A673 (cell line): Measurements from ENCODE around the gene MBTPS1. TPM values are rescaled to one million over a fixed set of nuclear protein-coding genes. Genes with fewer than 3 reads are reported as not detected.

Experiments
- BruUV-seq: library from RNA; stranded (reverse); fragments of 400-500 nt; replicated peaks from 2 replicates; lab custom pipeline; 2021; lab: Mats Ljungman, UMichigan
- CTCF ChIA-PET: fragments of 300-600 bp; sonication (Branson Sonifier 250); formaldehyde crosslinking; loops from one replicate; lab custom pipeline; 2022; ENCODE audit warnings: antibody characterized with exemption; lab: Charles Lee
- POLR2A ChIA-PET: fragments of 300-600 bp; sonication (Branson Sonifier 250); formaldehyde crosslinking; loops from one replicate; lab custom pipeline; 2022; ENCODE audit warnings: antibody characterized with exemption; ENCODE audit not compliant: low non-redundant PET; lab: Charles Lee
- DNase-seq: peaks from one replicate; pipeline ENCODE4 v3.0.0-alpha.2; 2015; ENCODE audit warnings: low spot score
- H3K27ac ChIP-seq: fragments of 200-600 bp; sonication (generic); 2 replicates; pipeline ENCODE4 v1.5.1; 2016; ENCODE audit warnings: mixed run types, low read depth, mild to moderate bottlenecking, mixed read lengths, antibody characterized with exemption, low read length; ENCODE audit not compliant: poor library complexity, severe bottlenecking
- H3K27me3 ChIP-seq: fragments of 200-600 bp; sonication (generic); replicated peaks from 2 replicates; pipeline ENCODE4 v1.6.1; 2017; ENCODE audit warnings: mixed run types, low read depth, mild to moderate bottlenecking, mixed read lengths, antibody characterized with exemption, low read length; ENCODE audit not compliant: insufficient read depth, poor library complexity
- H3K36me3 ChIP-seq: fragments of 200-600 bp; sonication (generic); 2 replicates; pipeline ENCODE4 v1.6.1; 2016; ENCODE audit warnings: mixed run types, mild to moderate bottlenecking, mixed read lengths, antibody characterized with exemption, low read length; ENCODE audit not compliant: insufficient read depth, poor library complexity, severe bottlenecking
- H3K4me1 ChIP-seq: fragments of 200-600 bp; sonication (generic); 2 replicates; pipeline ENCODE4 v1.6.1; 2017; ENCODE audit warnings: mixed run types, mild to moderate bottlenecking, mixed read lengths, antibody characterized with exemption, low read length; ENCODE audit not compliant: insufficient read depth, poor library complexity, severe bottlenecking
- H3K4me3 ChIP-seq: fragments of 200-600 bp; sonication (generic); 2 replicates; pipeline ENCODE4 v1.5.1; 2016; ENCODE audit warnings: low read depth, mixed run types, mild to moderate bottlenecking, mixed read lengths, low read length; ENCODE audit not compliant: poor library complexity, severe bottlenecking
- H3K9me3 ChIP-seq: fragments of 200-600 bp; sonication (generic); 2 replicates; pipeline ENCODE4 v1.6.1; 2016; ENCODE audit warnings: mixed run types, low read depth, mild to moderate bottlenecking, mixed read lengths, antibody characterized with exemption, low read length; ENCODE audit not compliant: poor library complexity, severe bottlenecking
- CTCF ChIP-seq: fragments of 300-800, 200-600 bp; sonication (generic); conservative IDR thresholded peaks from 2 replicates; pipeline ENCODE4 v1.5.1; 2017; ENCODE audit warnings: low read depth, mild to moderate bottlenecking, antibody characterized with exemption, low read length, moderate library complexity, mixed read lengths
- EZH2 ChIP-seq: fragments of 200-600 bp; sonication (generic); IDR thresholded peaks from 2 replicates; pipeline ENCODE4 v1.6.1; 2017; ENCODE audit warnings: borderline replicate concordance, low read depth, mild to moderate bottlenecking, mixed read lengths, antibody characterized with exemption, low read length; ENCODE audit not compliant: poor library complexity, severe bottlenecking
- intact Hi-C: fragments of 100-400 bp; cut with micrococcal nuclease; formaldehyde crosslinking; loops from one replicate; pipeline ENCODE4 v1.10.0; 2022; ENCODE audit not compliant: unreplicated experiment
- total RNA-seq: library from RNA; stranded (reverse); gene quantifications from 2 replicates; pipeline ENCODE4 v1.2.3, GENCODE V29; 2021

Gene MBTPS1
- total RNA-seq, 1 experiment from 2014 or later, result 82.0 TPM

GRCh38 chr16:84059111-84059510 lies 57.6 kb downstream of the MBTPS1 start:
- POLR2A ChIA-PET, result interaction anchor here (0.6 kb wide), 1 partner anchor 31 kb away, joined by 3 read pairs; no protein-coding TSS in a partner anchor
- intact Hi-C loops, result no loop called here

GRCh38 chr16:84058664-84059063 lies 58.1 kb downstream of the MBTPS1 start:
- no peak for DNase-seq
- BruUV-seq, result no TSS peak
- TF ChIP-seq EZH2, result no peak
- TF ChIP-seq CTCF, result no peak
- no peaks in the 10 kb centered on the region for H3K4me1 ChIP-seq
- no peak overlapping the region for H3K27ac ChIP-seq
- intact Hi-C loops, result no loop called here
- H3K36me3 ChIP-seq, result peaks cover 51% of the 10 kb centered on the region
- H3K4me3 ChIP-seq, result no peak overlapping the region
- ChIA-PET CTCF (no interaction called here), POLR2A (interaction anchor here (0.6 kb wide), 1 partner anchor 31 kb away, joined by 3 read pairs; no protein-coding TSS in a partner anchor)
- no peaks in the 10 kb centered on the region for H3K27me3 ChIP-seq
- no peaks in the 10 kb centered on the region for H3K9me3 ChIP-seq

More at GRCh38 chr16:84059111-84059510, 57.6 kb downstream of the MBTPS1 start:
- no peak overlapping the region for H3K27ac ChIP-seq
- no peaks in the 10 kb centered on the region for H3K4me1 ChIP-seq
- TF ChIP-seq EZH2, result no peak
- no peak for TF ChIP-seq CTCF
- CTCF ChIA-PET, result no interaction called here
- no peak overlapping the region for H3K4me3 ChIP-seq
- peaks cover 47% of the 10 kb centered on the region for H3K36me3 ChIP-seq
- H3K9me3 ChIP-seq, result no peaks in the 10 kb centered on the region
- DNase-seq, result no peak
- no peaks in the 10 kb centered on the region for H3K27me3 ChIP-seq
- BruUV-seq, result no TSS peak

GRCh38 chr16:84058211-84058610 lies 58.5 kb downstream of the MBTPS1 start:
- POLR2A ChIA-PET, result interaction anchor here (0.6 kb wide), 1 partner anchor 31 kb away, joined by 3 read pairs; no protein-coding TSS in a partner anchor
- H3K36me3 ChIP-seq, result peaks cover 51% of the 10 kb centered on the region
- H3K4me1 ChIP-seq, result no peaks in the 10 kb centered on the region
- no TSS peak for BruUV-seq
- no peak for TF ChIP-seq EZH2
- no peak overlapping the region for H3K4me3 ChIP-seq
- no peaks in the 10 kb centered on the region for H3K9me3 ChIP-seq
- no peaks in the 10 kb centered on the region for H3K27me3 ChIP-seq
- CTCF ChIA-PET, result no interaction called here
- DNase-seq, result no peak
- intact Hi-C loops, result no loop called here
- no peak overlapping the region for H3K27ac ChIP-seq

- ChIA-PET CTCF (no interaction called here), POLR2A (no interaction called here)
- Histone ChIP-seq H3K27ac (no peak overlapping the region), H3K27me3 (no peaks in the 10 kb centered on the region), H3K4me3 (no peak overlapping the region), H3K9me3 (no peaks in the 10 kb centered on the region), H3K36me3 (peaks cover 41% of the 10 kb centered on the region), H3K4me1 (no peaks in the 10 kb centered on the region)
- TF ChIP-seq CTCF, result no peak
- TF ChIP-seq EZH2, result no peak
- BruUV-seq, result no TSS peak
- DNase-seq, result no peak
- intact Hi-C loops, result no loop called here
Observed at GRCh38 chr16:84056933-84057332, 59.8 kb downstream of the MBTPS1 start.
